ENCODE results near the gene PIEZO1.
A peak's percentile ranks its signal among the peaks of the same experiment; 100 is the strongest.

PIEZO1 gene

DNA sequence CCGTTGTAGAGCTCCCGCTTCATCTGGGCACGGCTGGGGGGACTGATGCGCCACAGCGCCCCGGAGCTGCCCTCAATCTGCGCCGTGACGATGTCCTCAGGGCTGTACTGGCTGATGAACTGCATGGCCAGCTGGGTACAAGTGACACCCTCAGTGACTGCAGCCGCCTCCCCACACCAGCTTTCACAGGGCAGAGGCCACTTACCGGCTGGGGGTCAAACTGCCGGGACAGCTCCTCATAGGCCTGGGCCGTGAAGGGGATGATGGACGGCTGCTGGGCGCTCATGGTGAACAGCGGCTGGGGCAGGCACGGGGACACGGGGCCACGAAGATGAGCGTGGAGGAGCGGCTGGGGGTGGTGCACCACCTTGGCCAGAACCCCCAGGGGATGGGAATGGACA, 68.4 kb downstream of the PIEZO1 start:
- no peak for DNase-seq (ENCODE audit: low read depth)

DNA sequence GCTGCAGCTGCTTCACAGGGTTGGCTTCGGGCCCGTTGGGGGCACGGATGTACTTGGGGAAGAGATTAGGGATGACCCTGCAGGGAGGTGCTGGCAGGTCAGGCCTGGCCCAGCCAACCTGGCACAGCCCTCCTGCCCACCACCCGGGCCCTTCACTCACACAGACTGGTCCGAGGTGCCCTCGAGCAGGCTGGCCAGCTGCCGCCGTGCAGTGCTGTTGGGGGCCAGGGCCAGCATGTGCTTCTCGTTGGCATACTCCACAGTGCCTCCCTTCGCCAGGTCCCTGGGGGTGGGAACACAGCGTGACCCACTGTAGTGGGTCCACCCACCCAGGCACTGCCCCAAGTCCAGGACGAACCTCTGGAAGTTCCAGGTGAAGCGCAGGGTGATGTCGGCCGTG, 68.8 kb downstream of the PIEZO1 start:
- DNase-seq (ENCODE audit: low read depth) = no peak

DNA sequence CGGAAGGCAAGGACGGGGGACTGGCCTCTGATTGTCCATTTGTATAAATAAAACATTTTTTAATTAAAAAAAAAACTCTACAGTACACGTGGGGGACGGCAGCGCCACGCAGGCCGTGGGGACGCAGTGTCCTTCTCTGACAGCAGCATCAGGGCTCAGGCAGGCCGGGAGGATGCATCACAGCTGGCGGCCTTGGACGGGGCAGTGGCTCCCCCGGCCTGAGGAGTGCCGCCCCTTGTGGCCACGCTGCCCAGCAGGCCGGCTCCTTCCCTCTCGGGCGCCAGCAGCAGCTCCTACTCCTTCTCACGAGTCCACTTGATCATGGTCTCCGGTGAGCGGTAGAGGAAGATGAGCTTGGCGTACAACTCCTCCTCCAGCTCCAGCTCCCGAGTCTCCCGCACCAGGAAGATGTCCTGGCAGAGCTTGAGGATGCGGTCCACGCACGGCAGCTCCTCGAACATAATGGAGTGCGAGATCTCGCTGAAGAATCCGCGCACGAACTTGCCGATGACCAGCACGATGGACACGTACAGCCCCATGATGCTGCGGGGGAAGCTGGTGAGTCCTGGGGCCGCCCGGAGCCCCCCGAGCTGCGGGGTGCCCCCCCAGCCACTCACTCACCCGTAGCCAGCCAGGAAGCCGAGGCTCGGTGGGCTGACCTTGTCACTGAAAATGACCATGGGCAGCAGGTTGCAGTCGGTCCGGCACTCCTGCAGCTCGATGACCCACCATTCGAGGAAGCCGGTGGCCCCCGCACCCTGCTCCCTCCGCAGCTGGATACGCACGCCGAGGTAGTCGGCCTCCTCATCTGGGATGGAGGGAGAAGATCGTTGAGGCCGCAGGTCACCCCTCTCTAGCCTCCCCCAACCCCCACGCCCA, 69.5 kb downstream of the PIEZO1 start:
- DNase-seq (ENCODE audit: low read depth) = no peak

DNA sequence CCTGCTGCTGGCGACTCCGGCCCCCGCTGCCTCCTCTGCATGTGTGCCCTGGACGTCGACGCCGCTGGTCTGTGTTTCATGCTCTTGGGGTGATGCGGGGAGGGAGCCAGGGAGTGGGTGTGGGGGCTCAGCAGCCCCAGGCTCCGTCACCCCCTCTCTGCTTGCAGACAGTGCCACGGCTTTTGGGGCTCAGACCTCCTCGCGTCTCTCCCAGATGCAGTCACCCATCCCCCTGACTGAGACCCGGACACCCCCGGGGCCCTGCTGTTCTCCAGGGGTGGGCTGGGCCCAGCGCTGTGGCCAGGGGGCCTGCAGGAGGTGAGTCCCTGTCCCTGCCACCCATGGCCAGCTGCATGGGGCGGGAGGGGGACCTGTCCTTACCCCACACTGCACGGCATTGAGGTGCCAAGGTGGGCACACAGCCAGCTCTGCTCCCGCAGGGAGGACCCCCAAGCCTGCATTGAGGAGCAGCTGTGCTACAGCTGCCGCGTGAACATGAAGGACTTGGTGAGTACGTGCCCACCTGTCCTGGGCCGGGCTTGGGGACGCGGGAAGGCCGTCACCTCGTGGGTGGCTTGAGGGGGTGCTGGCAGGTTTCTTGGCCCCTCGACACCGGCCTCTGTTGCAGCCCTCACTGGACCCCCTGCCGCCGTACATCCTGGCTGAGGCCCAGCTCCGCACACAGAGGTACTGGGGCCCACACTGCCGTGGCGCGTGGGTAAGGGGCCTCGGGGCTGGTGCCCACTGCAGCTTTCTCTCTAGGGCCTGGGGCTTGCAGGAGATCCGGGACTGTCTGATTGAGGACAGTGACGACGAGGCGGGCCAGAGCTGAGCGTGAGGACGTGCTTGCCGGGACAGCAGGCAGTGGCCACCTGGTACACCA, 70.4 kb downstream of the PIEZO1 start:
- no peak for DNase-seq (ENCODE audit: low read depth)

DNA sequence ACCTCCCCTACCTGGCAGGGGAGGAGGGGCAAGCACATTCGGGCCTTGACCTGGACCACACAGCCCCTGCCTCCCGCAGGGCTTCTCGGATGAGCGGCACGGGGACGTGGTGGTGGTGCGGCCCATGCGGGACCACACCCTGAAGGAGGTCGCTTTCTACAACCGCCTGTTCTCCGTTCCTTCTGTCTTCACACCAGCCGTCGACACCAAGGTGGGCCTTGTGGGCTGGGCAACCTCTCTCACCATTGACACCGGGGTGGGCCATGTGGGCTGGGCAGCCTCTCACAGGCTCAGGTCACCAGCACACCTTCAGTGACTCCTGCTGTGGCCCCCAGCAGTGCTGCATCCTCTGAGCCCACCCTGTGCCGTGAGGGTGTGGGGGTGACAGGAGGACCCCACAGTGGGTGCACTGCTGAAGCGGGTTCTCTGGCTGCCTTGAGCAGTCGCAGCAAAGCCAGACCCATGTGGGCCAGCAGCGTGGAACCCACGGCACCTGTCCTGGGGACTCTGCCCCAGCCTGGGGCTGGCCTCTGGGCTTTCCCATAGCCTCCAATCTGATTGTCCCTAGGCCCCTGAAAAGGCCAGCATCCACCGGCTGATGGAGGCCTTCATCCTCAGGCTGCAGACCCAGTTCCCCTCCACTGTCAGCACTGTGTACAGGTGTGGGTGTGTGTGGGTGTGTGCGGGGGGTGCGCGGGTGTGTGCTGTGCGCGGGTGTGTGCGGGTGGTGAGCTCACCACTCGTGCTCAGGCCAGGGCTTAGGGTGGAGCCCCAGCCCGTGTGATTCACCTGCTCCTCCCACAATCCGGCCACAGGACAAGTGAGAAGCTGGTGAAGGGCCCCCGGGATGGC, 71.2 kb downstream of the PIEZO1 start:
- no peak for DNase-seq (ENCODE audit: low read depth)

DNA sequence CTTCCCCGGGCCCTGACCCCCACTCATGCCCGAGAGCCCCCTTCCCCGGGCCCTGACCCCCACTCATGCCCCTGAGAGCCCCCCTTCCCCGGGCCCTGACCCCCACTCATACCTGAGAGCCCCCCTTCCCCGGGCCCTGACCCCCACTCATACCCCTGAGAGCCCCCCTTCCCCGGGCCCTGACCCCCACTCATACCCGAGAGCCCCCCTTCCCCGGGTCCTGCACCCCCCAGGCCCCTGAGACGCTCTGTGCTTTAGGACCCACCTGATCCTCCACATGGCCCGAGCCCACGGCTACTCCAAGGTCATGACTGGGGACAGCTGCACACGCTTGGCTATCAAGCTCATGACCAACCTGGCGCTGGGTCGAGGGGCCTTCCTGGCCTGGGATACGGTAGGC, 72.0 kb downstream of the PIEZO1 start:
- no peak for DNase-seq (ENCODE audit: low read depth)

DNA sequence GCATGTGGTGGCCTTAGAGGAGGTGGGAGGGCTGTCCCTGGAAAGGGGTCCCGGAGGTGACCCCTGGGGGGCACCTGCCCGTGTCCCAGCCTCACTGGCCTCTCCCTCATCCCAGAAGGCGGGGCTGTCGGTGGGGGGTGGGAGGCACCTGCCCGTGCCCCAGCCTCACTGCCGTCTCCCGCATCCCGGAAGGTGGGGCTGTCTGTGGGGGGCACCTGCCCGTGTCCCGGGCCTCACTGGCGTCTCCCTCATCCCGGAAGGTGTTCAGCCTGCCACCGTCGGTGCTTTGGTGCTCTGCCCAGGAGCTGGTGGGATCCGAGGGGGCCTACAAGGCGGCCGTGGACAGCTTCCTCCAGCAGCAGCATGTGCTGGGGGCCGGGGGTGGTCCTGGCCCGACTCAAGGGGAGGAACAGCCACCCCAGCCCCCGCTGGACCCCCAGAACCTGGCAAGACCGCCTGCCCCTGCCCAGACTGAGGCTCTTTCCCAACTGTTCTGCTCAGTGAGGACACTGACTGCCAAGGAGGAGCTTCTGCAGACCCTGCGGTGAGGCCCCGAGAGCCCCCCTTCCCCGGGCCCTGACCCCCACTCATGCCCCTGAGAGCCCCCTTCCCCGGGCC, 72.5 kb downstream of the PIEZO1 start:
- no peak for DNase-seq (ENCODE audit: low read depth)

DNA sequence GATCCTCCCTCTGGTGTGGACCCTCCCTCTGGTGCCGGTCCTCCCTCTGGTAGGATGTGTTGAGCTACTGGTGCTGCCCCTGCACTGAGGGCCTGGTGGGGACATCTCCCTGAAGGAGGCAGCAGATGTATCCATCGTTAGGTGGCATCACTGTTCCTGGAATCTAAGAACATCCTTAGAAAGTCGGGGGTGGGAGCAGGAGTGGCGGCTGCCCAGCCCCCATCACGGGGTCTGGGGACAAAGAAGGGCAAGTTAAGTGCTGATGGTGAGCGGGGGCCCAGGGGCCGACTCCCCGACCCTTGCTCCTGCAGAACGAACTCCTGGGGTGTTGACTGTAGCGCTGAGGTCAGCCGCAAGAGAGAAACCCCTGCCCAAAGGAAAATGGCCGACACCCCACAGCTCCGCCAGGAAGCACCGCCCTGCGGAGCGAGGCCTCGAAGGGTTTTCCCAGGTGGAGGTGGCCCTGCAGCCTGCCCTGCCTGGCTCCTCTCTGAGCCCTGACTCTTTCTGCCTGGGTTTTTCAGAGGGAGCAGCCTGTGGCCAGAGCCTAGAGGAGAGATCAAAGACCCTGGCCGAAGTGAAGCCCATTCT, 73.2 kb downstream of the PIEZO1 start:
- no peak for DNase-seq (ENCODE audit: low read depth)

DNA sequence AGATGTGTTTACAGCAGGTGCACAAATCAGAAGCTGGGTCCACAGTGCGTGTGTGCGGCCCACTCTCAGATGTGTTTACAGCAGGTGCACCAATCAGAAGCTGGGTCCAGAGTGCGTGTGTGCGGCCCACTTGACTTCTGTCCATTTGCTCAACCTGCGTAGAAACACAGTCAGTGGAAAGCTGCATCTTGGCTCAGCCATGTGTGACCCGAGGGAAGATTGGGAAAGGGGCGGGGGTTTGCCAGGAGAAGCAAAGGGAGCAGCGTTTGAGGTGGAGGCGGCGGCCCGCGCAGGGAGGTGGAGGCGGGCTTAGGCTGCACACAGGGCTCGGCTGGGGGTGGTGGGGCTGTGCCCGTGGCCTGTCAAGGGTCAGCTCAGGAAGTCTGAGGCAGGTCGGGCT, 74.5 kb downstream of the PIEZO1 start:
- no peak for DNase-seq (ENCODE audit: low read depth)

DNA sequence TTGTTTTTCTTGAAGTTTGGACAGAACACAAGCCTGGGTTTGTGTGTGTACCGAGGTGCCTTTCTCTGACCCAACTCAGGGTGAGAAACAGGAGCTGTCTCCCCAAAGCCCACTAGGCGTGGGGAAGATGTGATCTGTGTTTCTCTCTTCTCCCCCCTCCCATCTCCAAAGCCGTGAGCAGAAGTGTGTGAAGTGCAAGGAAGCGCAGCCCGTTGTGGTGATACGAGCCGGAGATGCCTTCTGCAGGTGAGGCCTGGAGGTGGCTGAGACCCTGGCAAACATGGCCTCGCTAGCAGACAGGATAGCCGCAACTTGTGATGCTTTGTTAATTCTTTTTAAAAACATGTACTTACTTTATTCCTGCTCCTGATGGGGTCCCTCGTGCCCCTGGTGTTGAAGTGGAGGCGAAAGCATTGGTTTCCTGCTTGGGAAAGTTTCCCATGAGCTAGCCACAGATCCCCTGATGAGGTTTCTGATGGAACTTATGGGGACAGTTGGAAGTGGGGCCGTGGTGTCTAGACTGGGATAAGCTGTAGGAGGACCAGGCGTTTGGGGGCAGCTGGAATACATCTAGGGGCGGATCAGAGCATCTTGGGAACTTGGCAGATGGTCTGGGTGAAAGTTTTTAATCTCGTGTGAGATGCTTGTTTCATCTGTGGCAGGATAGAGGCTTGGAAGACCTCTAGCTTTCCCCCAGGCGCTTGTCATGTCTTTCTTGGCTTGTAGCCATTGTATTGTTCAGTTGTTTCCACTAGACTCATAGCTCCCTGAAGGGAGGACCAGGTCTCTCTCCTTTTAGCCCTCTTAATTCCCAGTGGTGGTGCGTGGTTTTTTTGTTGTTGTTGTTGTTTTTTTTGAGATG, 77.8 kb downstream of the PIEZO1 start:
- DNase-seq (ENCODE audit: low read depth) = no peak

DNA sequence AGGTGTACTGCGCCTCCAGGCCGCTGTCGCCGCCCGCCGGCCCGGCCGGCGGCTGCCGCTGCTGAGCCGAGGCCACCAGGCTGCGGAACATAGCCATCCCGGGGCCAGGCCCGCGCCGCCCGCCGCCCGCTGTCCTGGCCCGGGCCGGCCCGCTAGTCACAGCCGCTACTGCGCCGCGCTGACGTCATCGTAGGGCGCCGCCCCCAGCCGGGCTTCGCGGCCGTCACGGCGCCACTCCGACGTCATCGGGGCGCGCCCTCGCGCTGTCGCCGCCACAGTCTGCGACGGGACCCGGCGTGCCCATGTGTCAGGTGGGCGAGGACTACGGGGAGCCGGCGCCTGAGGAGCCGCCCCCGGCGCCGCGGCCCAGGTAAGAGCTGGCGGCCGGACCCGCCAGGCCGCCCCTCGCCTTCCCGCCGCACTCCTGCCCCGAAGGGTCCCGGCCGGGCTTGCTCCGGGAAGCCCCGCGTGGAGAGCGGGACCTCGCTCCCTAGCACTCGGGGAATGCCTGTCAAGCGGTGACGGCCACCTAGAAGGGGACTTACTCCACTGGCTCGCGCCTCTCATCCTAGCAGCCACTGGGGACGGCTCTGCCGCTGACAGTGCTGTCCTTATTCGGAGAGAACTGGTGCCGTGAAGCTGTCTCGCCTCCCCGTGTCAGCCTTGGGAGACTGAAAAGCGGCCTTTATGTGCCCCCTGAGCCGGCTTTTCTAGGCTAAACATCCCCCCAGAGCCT, 78.6 kb downstream of the PIEZO1 start, which contains the start of the genes CTU2 and RNF166:
TSS of gene CTU2 (plus strand) at position 275 of the 736 bp plus-strand sequence. CDS start at position 303, 28 bp downstream.
TSS of gene RNF166 (minus strand) at position 180 of the 736 bp plus-strand sequence. CDS start at position 97, 83 bp downstream.
- peak; percentile 57 for DNase-seq (ENCODE audit: low read depth)

DNA sequence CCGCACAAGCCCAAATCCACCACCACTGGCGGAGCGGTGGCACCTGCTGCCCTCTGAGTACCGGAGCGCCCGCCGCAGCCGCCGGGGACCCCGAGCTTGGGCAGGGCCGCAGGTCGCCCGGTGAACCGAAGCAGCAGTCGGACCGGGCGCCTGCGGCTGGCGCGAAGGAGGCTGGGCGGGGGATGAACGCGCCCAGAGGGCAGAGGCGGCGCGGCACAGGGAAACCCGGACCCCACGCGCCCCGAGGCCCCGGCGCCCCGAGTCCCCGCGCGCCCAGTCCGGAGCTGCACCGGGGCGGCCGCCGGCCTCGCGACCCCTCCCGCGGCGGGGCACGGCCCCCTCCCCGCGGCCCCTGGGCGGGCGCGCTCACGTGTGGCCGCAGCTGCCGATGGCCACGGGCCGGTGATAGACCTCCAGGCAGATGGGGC, 79.2 kb downstream of the PIEZO1 start:
- no peak for DNase-seq (ENCODE audit: low read depth)

DNA sequence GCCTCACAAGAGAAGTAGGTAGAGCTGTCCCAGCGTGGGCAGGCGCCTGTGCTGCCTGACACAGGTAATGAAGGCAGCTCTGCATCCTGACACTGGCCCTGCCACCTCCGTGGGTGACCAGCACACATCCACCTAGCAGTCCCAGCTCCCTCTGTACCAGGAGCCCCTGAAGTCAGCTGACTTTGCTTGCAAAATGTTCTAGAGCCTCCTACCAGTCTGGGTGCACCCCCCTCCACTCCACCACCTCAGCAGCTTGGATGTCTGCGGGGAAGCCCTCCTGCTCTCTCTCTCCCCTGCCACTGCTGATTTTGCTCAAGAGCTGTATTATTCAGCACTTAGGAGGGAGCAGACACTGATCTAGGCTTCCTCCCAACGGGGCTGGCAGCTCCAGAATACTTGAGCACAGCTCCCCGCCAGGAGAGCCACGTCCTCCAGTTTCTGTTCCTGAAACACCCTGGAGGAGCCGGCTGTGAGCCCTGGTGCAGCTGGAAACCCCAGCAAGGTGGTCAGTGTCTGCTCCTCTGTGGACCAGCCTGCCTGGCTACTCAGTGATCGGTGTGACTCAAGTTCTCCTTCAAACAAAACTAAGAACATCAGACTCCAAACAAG, 79.8 kb downstream of the PIEZO1 start:
- no peak for DNase-seq (ENCODE audit: low read depth)

DNA sequence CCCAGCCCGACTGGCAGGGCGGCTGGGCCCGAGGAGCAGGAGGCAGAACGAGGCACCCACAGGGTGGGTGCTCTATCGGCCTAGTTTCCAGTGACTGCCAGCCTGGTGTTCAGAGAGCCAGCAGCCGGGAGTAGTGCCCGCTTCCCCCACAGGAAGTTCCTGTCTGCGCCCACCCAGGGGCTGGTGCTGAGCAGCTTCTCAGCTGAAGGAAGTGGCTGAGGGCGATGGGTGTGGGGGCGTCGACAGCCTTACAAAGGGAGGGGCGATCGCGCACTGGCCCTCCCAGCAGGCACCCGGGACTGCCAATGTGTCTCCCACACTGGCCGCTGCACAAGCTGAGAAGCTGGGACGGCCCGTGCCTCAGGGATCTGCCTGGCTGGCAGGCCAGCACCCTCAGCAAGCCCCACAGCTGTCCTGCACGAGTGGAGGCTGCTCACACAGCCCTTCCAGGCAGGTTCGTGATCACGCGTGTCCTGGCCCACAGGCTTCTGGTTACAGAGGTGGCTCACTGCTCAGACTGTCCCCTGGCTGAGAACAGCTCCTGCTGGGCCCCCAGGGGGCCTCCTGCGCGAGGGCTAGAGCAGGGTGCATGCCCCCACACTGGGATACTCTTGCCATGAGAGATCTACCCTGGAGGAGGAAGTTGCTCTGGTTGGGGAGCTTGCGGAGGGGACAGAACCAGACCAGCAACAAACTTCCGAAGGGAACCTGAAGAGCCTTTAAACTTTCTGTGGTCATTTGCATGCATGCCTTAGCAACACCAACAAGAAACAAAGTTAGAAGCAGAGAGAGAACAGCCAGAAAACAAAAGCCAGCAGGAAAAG, 81.3 kb downstream of the PIEZO1 start:
- no peak for DNase-seq (ENCODE audit: low read depth)

DNA sequence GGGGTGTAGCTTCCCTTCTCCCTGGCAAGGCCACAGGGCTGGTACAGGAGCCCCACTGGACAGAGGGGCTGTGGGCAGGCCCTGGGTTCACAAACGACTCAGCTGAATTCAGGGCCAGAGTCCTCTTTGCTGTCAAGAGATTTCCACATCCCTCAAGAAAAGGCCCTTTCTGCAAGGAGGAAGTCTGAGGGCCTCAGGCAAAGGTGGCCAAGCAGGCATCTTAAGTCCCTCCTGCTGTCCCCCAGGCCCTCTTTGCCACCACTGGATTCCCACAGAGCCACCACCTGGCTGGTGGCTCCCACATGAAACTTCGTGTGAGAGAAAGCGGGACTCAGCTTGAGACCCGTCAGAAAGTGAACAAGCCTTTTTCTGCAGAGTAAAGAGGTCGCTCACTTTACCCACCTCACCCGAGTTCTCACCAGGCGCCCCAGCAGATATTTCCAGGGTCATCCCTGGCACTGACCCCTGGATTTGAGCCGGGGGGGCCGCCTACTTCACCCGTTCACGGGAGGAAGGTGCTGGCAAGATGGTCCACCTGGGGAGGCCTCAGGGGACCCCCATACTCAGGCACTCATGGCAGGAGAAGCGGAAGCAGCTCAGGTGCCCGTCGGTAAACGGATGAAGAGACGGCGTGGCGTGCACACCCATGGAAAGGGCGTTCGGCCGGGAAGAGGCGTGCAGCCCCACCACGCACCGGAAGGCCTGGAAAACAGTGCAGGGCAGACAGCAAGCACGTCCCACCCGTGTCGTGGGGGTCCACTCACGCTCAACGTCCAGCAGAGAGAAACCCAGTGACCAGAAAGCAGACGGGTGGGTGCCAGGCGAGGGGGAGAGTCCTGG, 82.4 kb downstream of the PIEZO1 start:
- DNase-seq (ENCODE audit: low read depth) = no peak

DNA sequence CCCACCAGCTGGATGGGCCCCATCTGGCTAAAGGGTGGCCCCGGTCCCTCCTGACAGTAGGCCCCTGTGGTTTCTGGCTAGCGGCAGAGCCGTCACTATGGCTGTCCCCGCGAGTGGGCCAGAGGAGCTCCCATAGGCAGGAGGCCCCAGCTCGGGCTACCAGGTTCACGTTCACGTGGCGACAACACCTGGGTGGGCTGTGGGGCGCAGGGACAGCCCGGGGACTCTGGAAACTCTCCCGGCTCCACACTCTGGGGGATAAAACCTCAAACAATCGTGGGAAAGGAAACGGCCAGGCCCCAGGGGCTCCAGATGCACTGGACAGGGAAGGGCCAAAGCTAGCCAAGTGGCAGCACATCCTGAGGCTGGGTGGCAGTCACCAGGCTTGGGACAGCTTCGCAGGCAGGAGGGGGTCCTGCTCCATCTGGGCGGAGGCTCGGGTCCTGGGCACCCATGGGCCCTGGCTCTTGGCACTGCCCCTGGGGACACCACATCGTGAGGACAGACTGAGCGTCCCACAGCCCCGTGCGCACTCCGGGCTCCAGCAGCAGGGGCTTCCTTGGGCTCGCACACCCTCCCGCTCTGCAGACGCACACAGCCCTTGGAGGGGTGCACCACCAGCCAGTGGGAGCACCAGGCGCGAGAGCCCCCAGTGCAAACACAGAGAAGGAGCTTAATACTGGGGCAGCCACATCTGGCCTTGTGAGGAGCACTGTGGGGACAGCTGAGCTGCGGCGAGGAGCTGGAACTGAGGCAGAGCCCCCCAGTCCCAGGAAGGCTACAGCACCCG, 83.2 kb downstream of the PIEZO1 start:
- DNase-seq (ENCODE audit: low read depth) = no peak

Measured in fibroblast of the conjunctiva (primary cell).